GM18526 (cell line): ENCODE data around the gene VILL.

Experiments
- POLR2A ChIP-seq: IDR thresholded peaks from 3 replicates; pipeline ENCODE4 v1.6.1; 2011; ENCODE audit not compliant: insufficient read length; ENCODE audit errors: extremely low read depth

VILL gene

GRCh38 chr3:37955918-37956707 is 34.5 kb upstream of the VILL start:
- TF ChIP-seq POLR2A: no peak

GRCh38 chr3:37956723-37957538 is 33.7 kb upstream of the VILL start:
- no peak for TF ChIP-seq POLR2A

DNA sequence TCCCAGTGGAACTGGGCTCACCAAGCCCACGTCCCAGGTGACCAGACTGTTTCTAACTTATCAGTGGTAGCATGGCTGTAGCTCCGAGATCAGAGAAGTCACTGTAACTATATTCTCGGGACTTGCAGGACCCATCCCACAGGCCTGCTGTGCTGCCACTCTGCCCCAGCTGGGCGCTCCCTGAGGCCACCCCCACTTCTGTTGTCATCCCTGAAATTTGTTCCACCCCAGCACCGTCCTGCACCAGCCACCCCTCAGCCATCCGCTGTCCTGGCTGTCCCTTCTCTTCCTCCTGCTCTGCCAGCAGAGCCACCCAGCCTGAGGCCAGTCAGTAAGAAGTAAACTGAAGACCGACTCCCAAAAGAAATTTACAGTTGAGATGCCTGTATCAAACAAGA is 33.0 kb upstream of the VILL start:
- TF ChIP-seq POLR2A: no peak

DNA sequence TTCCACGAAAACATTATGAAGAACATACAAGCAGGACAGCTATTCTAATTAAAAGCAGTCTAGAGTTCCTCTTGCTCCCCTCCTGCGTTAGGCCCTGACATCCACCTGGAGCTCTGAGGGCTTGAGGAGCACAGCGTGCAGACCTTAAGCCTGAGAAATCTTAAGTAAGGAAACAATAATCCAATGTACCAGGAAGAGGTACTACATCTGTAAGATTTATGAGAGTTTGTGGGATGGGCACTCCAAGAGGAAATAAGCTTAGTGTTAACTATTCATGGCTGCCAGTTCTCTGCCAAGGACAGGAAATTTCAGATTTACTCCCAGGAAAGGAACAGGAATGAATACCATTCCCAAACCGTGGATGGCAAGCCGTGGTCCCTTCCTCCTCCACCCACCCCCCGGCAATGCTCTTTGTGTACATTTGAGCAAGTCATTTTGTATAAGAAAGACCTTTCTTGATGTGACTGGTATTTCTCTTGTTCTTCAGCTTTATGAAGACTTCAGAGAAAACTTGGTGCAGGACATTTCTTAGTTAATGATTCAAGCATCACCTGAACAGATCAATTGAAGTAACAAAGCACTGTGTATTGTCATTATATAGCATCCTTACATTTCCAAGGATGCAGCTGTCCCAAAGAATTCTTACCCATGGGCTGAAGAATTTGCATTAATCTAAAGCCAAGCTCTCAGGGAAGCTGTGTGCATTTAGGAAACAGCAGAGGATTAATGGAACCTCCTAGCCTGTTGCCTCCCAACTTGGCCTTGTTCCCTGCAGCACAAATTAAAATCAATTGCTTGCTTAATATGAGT is 28.8 kb upstream of the VILL start:
- TF ChIP-seq POLR2A: no peak

DNA sequence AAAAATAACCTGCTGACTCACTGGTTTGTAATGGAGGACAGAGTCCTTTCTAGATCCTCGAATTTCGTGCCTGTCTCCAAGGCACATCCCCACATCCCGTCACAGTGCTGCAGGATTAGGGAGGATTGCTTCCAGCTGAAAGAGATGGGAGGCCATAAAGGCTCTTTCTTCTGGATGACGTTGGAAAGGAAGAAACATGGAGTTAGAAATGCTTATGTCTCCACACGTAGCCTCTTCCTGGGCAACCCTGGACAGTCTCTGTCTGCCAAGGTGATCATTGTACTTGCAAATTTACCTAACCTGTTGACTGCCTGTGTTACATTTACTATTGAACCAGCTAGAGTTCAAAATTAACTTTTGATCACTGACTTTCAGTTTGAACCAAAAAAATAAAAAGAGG is 27.6 kb upstream of the VILL start:
- TF ChIP-seq POLR2A: no peak

GRCh38 chr3:37963635-37964034 is 27.0 kb upstream of the VILL start:
- TF ChIP-seq POLR2A: no peak

DNA sequence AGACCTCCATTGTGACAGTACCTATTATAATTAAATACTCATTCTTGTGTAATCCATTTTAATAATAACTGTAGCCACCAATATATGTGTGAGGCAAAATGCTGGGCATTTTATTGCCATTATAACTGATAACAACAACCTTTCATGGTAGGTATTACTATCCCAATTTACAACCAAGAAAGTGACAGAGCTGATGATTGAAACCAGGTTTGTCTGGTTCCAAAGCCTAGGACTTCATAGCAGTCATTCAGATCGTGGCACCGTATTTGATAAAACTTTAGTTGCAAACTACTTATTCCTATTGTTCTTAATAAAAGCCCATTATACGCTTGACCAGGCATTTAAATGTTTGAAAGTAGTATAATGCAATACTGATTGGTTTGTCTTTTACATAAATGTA is 26.4 kb upstream of the VILL start:
- TF ChIP-seq POLR2A: no peak

DNA sequence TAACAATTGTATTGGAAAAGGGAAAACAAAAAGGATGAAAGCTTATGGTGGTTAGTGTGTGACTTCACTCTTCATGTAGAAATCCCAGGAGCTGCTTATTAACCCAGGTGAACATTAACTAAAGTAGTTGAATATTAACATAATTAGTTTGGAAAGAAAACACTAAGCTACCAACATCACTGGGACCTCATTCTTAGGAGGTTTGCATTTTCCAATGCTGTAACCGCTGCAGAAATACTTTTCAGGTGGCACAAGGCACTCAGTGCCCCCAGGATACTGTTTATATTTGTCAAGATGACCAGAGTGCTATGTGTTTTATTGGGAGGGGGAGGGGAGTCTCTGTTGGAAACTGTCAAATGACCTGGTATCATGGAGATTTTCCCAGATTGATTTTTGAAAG is 25.9 kb upstream of the VILL start:
- TF ChIP-seq POLR2A: no peak

- no peak for TF ChIP-seq POLR2A
These were observed 23.2 kb upstream of the VILL start for GRCh38 chr3:37967260-37967881.

- TF ChIP-seq POLR2A: no peak
These were observed 22.4 kb upstream of the VILL start for GRCh38 chr3:37968199-37968598.

GRCh38 chr3:37968813-37969595 is 21.6 kb upstream of the VILL start:
- TF ChIP-seq POLR2A: no peak

GRCh38 chr3:37969596-37970100 is 20.9 kb upstream of the VILL start:
- TF ChIP-seq POLR2A: no peak

DNA sequence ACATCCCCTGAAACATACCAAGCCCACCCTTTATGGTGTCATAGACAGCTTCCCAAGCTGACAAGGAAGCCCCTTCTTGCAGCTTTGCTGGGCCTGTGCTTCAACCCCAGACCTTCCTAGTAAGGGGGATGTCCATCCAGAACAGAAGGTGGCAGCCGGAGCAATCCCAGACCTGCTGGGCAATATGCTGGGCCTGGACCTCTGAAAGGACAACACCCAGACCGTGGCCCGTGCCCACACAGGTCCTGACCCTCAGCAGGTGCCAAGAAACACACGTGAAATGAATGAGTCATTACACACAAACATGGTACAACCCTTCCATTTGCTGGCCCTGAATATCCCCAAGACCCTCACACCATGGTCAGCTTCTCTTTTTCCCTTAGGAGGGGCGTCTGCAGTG is 19.8 kb upstream of the VILL start:
- no peak for TF ChIP-seq POLR2A

DNA sequence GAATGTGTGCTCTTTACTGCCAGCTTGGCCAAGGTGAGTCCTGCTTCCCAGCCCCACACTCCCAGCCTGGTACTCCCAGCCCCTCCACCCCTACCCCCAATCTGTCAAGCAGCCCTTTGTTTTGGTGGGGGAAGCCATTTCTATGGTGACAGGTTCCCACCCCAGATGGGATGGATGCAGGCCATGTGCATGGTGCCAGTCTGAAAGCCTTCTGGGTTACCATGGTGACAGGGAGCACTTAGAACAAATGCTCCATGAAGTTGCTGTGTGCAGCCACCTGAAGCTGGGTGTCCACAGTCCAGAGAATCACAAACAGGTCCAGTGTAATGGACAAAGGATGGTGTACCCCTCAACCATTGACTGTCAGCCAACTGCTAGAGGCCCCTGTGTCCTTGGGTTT is 19.1 kb upstream of the VILL start:
- TF ChIP-seq POLR2A: no peak
